IMR-90 (cell line): ENCODE data around the gene REC114. TPM values are rescaled to one million over a fixed set of nuclear protein-coding genes. Genes with fewer than 3 reads are reported as not detected.

Experiments used
- ATAC-seq: fragments of 200-7000 bp; cut with Tn5 transposase; 2 replicates; pipeline ENCODE4 v1.9.1; 2020; ENCODE audit warnings: low read depth, mild to moderate bottlenecking, moderate library complexity
- BruUV-seq: library from RNA; stranded (reverse); fragments of 400-500 nt; replicated peaks from 2 replicates; lab custom pipeline; 2021; lab: Mats Ljungman, UMichigan
- CTCF ChIA-PET: fragments of 300-600 bp; formaldehyde crosslinking; extraction: SDS; loops from one replicate; lab custom pipeline; 2021; ENCODE audit warnings: antibody characterized with exemption; lab: Yijun Ruan, JAX
- POLR2A ChIA-PET: fragments of 300-600 bp; sonication (Branson Sonifier 250); formaldehyde crosslinking; loops from one replicate; lab custom pipeline; 2022; ENCODE audit warnings: antibody characterized with exemption; ENCODE audit not compliant: unreplicated experiment; lab: Charles Lee
- DNase-seq: peaks from one replicate; pipeline ENCODE4 v3.0.0; 2013
- H2AFZ ChIP-seq: replicated peaks from 2 replicates; pipeline ENCODE3; 2013; ENCODE audit warnings: low read length, mild to moderate bottlenecking; ENCODE audit not compliant: poor library complexity
- H2AK5ac ChIP-seq: 2 replicates; pipeline ENCODE4 v1.6.1; 2013; ENCODE audit warnings: low read depth, low read length, inconsistent platforms
- H2AK9ac ChIP-seq: replicated peaks from 2 replicates; pipeline ENCODE3; 2013; ENCODE audit warnings: mild to moderate bottlenecking, low read depth, low read length, moderate library complexity; ENCODE audit not compliant: poor library complexity
- H2BK120ac ChIP-seq: 2 replicates; pipeline ENCODE4 v1.6.1; 2013; ENCODE audit warnings: low read depth, low read length, inconsistent platforms
- H2BK15ac ChIP-seq: 3 replicates; pipeline ENCODE4 v1.6.1; 2013; ENCODE audit warnings: low read depth, low read length, inconsistent platforms
- H2BK20ac ChIP-seq: 2 replicates; pipeline ENCODE4 v1.6.1; 2013; ENCODE audit warnings: low read depth, mild to moderate bottlenecking, inconsistent platforms, low read length, moderate library complexity
- H2BK5ac ChIP-seq: 2 replicates; pipeline ENCODE4 v1.6.1; 2013; ENCODE audit warnings: mild to moderate bottlenecking, low read depth, low read length, inconsistent platforms; ENCODE audit not compliant: poor library complexity, severe bottlenecking
- H3K14ac ChIP-seq: replicated peaks from 2 replicates; pipeline ENCODE4 v1.6.1; 2013; ENCODE audit warnings: low read depth, low read length, inconsistent platforms
- H3K18ac ChIP-seq: 2 replicates; pipeline ENCODE4 v1.6.1; 2013; ENCODE audit warnings: low read depth, low read length, control low read depth
- H3K23ac ChIP-seq: 2 replicates; pipeline ENCODE4 v1.6.1; 2013; ENCODE audit warnings: low read depth, low read length, inconsistent platforms
- H3K27ac ChIP-seq: 2 replicates; pipeline ENCODE4 v1.5.1; 2013; ENCODE audit warnings: mild to moderate bottlenecking, control low read depth, low read length; ENCODE audit not compliant: insufficient read depth
- H3K27me3 ChIP-seq: 2 replicates; pipeline ENCODE4 v1.6.1; 2013; ENCODE audit warnings: low read length; ENCODE audit not compliant: control insufficient read depth, insufficient read depth
- H3K36me3 ChIP-seq: 2 replicates; pipeline ENCODE4 v1.6.1; 2013; ENCODE audit warnings: low read length, mixed read lengths; ENCODE audit not compliant: control insufficient read depth, insufficient read depth
- H3K4ac ChIP-seq: 2 replicates; pipeline ENCODE4 v1.6.1; 2013; ENCODE audit warnings: low read depth, low read length, inconsistent platforms
- H3K4me1 ChIP-seq: 2 replicates; pipeline ENCODE4 v1.6.1; 2013; ENCODE audit warnings: low read length, mixed read lengths; ENCODE audit not compliant: control insufficient read depth, insufficient read depth
- H3K4me2 ChIP-seq: 2 replicates; pipeline ENCODE4 v1.6.1; 2013; ENCODE audit warnings: low read depth, mild to moderate bottlenecking, control low read depth, low read length, moderate library complexity
- H3K4me3 ChIP-seq: 2 replicates; pipeline ENCODE4 v1.5.1; 2013; ENCODE audit warnings: low read depth, mild to moderate bottlenecking, control low read depth, low read length, moderate library complexity; ENCODE audit not compliant: insufficient read depth
- H3K56ac ChIP-seq: 2 replicates; pipeline ENCODE4 v1.6.1; 2013; ENCODE audit warnings: low read length, inconsistent platforms; ENCODE audit not compliant: insufficient read depth; ENCODE audit errors: extremely low read depth
- H3K79me1 ChIP-seq, 2 experiments: 2 replicates each; pipeline ENCODE4 v1.6.1; 2013; ENCODE audit warnings: low read length in 2 of 2, inconsistent platforms in 1 of 2, low read depth in 1 of 2
- H3K9ac ChIP-seq: 2 replicates; pipeline ENCODE4 v1.6.1; 2013; ENCODE audit warnings: low read depth, low read length, control low read depth
- H3K9me1 ChIP-seq: 2 replicates; pipeline ENCODE4 v1.6.1; 2013; ENCODE audit warnings: low read length, inconsistent platforms; ENCODE audit not compliant: insufficient read depth
- H3K9me3 ChIP-seq: 2 replicates; pipeline ENCODE4 v1.6.1; 2013; ENCODE audit warnings: low read length; ENCODE audit not compliant: control insufficient read depth, insufficient read depth
- H4K20me1 ChIP-seq: 2 replicates; pipeline ENCODE4 v1.6.1; 2013; ENCODE audit warnings: low read length, inconsistent platforms; ENCODE audit not compliant: insufficient read depth
- H4K5ac ChIP-seq: 2 replicates; pipeline ENCODE4 v1.6.1; 2013; ENCODE audit warnings: mild to moderate bottlenecking, low read depth, low read length, control low read depth
- H4K8ac ChIP-seq, 2 experiments: 2 replicates each; pipeline ENCODE4 v1.6.1; 2013; ENCODE audit warnings: low read depth in 2 of 2, low read length in 2 of 2, control low read depth in 1 of 2, inconsistent platforms in 1 of 2
- H4K91ac ChIP-seq: 2 replicates; pipeline ENCODE4 v1.6.1; 2013; ENCODE audit warnings: low read depth, low read length, inconsistent platforms; ENCODE audit not compliant: insufficient read depth
- BHLHE40 ChIP-seq: fragments of 150-350 bp; IDR thresholded peaks from 2 replicates; pipeline ENCODE4 v1.6.1; 2016; ENCODE audit warnings: mild to moderate bottlenecking, low read depth, low read length
- CEBPB ChIP-seq: IDR thresholded peaks from 2 replicates; pipeline ENCODE4 v1.6.1; 2012; ENCODE audit warnings: low read depth, low read length, improper control_type of control experiment
- CHD1 ChIP-seq: IDR thresholded peaks from 2 replicates; pipeline ENCODE4 v1.6.1; 2012; ENCODE audit warnings: low read depth, low read length, improper control_type of control experiment
- FOS ChIP-seq: fragments of 150-350 bp; IDR thresholded peaks from 2 replicates; pipeline ENCODE4 v1.6.1; 2016; ENCODE audit warnings: low read depth, low read length
- MAFK ChIP-seq: IDR thresholded peaks from 2 replicates; pipeline ENCODE4 v1.6.1; 2012; ENCODE audit warnings: low read depth, low read length, improper control_type of control experiment
- MAZ ChIP-seq: IDR thresholded peaks from 2 replicates; pipeline ENCODE4 v1.6.1; 2012; ENCODE audit warnings: low read depth, mild to moderate bottlenecking, low read length, improper control_type of control experiment, moderate library complexity, borderline replicate concordance
- MXI1 ChIP-seq: IDR thresholded peaks from 2 replicates; pipeline ENCODE4 v1.6.1; 2012; ENCODE audit warnings: low read depth, mild to moderate bottlenecking, low read length, moderate library complexity, borderline replicate concordance
- POLR2A ChIP-seq: IDR thresholded peaks from 2 replicates; pipeline ENCODE4 v1.6.1; 2012; ENCODE audit warnings: mild to moderate bottlenecking, low read depth, low read length
- RCOR1 ChIP-seq: IDR thresholded peaks from 2 replicates; pipeline ENCODE4 v1.6.1; 2012; ENCODE audit warnings: mild to moderate bottlenecking, low read length, improper control_type of control experiment; ENCODE audit not compliant: insufficient replicate concordance
- RFX5 ChIP-seq: IDR thresholded peaks from 2 replicates; pipeline ENCODE4 v1.8.0; 2012; ENCODE audit warnings: low read depth, mild to moderate bottlenecking, low read length, moderate library complexity
- WGBS, 2 experiments: methylation state at CpG; one replicate each; pipeline versions ENCODE4 v1.1.5 to v1.1.7; 2013; ENCODE audit warnings: missing lambda C conversion rate in 2 of 2; ENCODE audit not compliant: insufficient read length in 1 of 2; ENCODE audit errors: extremely low coverage in 2 of 2; 5-methylcytosine and 5-hydroxymethylcytosine counted together
- dilution Hi-C: fragments of 300-500 bp; cut with HindIII; formaldehyde crosslinking; loops from one replicate; pipeline ENCODE4 v1.14.3; 2018; ENCODE audit warnings: low sequenced_read_pairs; ENCODE audit not compliant: unreplicated experiment
- in situ Hi-C: fragments of 300-500 bp; cut with MboI; formaldehyde crosslinking; loops from 3 replicates; pipeline ENCODE4 v1.14.3; 2019; ENCODE audit warnings: low sequenced_read_pairs, inconsistent platforms, mixed read lengths
- intact Hi-C: fragments of 100-400 bp; cut with micrococcal nuclease; formaldehyde crosslinking; loops from 2 replicates; pipeline ENCODE4 v1.10.0; 2022
- polyA plus RNA-seq, 3 experiments: library from polyadenylated mRNA; depleted of rRNA; stranded (reverse); fragments of >200 nt; gene quantifications; 2 replicates each; pipeline ENCODE4 v1.2.3, GENCODE V29; 2012; ENCODE audit warnings: low replicate concordance in 1 of 3
- total RNA-seq: library from RNA; depleted of rRNA; stranded (reverse); fragments of >200 nt; gene quantifications from 2 replicates; pipeline ENCODE4 v1.2.3, GENCODE V29; 2012
- TF ChIP-seq, protein P1 (sequence below): fragments of 150-350 bp; IDR thresholded peaks from 2 replicates; pipeline ENCODE4 v1.6.1; 2016; ENCODE audit warnings: low read depth, mild to moderate bottlenecking, low read length, moderate library complexity, borderline replicate concordance

Gene REC114
- total and polyA plus RNA-seq, 2 of the 4 experiments (the other 2 are of a cell fraction): not detected

DNA sequence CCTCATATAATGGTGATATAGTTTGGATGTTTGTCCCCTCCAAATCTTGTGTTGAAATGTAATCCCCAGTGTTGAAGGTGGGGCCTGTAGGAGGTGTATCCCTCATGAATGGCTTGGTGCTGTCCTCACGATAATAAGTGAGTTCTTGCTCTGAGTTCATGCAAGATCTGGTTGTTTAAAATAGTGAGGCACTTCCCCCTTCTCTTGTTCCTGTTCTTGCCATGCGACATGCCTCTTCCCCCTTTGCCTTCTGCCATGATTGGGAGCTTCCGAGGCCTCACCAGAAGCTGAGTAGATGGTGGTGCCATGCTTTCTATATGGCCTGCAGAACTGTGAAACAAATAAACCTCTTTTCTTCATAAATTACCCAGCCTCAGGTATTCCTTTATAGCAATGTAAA lies 39.2 kb downstream of the REC114 start:
- no peak overlapping the region for H3K18ac ChIP-seq
- no peaks in the 10 kb centered on the region for H3K36me3 ChIP-seq
- H2BK5ac ChIP-seq: no peak overlapping the region
- H2BK15ac ChIP-seq: no peak overlapping the region
- H4K20me1 ChIP-seq: no peaks in the 10 kb centered on the region
- H3K23ac ChIP-seq: no peak overlapping the region
- no peak overlapping the region for H3K4me3 ChIP-seq
- in situ Hi-C loops (loop anchor here (10.0 kb wide), 1 partner anchor 57 kb away; no protein-coding TSS in a partner anchor), dilution Hi-C loops (no loop called here), intact Hi-C loops (no loop called here)
- H3K27ac ChIP-seq: no peak overlapping the region
- no CpG with 5 or more reads among the region's 3 CpGs for WGBS, 2 experiments
- H2AFZ ChIP-seq: no peak overlapping the region
- H3K79me1 ChIP-seq: no peaks in the 10 kb centered on the region
- peaks cover 11% of the 10 kb centered on the region for H3K27me3 ChIP-seq
- no peak overlapping the region for H3K4ac ChIP-seq
- BruUV-seq: no TSS peak
- no peak overlapping the region for H3K4me2 ChIP-seq
- H2AK9ac ChIP-seq: no peak overlapping the region
- no peak overlapping the region for H2BK120ac ChIP-seq
- no peak overlapping the region for H2AK5ac ChIP-seq
- POLR2A ChIA-PET: no interaction called here
- no peak overlapping the region for H3K56ac ChIP-seq
- ATAC-seq (no peak), DNase-seq (no peak)
- no peaks in the 10 kb centered on the region for H3K9me3 ChIP-seq
- no peak overlapping the region for H3K14ac ChIP-seq
- CTCF ChIA-PET: no interaction called here
- TF ChIP-seq FOS: no peak
- no peak for TF ChIP-seq CHD1
- no peak for TF ChIP-seq POLR2A
- no peak for TF ChIP-seq CEBPB
- TF ChIP-seq MXI1: no peak
- no peak for TF ChIP-seq BHLHE40
- no peak for TF ChIP-seq MAZ
- TF ChIP-seq, protein P1, sequence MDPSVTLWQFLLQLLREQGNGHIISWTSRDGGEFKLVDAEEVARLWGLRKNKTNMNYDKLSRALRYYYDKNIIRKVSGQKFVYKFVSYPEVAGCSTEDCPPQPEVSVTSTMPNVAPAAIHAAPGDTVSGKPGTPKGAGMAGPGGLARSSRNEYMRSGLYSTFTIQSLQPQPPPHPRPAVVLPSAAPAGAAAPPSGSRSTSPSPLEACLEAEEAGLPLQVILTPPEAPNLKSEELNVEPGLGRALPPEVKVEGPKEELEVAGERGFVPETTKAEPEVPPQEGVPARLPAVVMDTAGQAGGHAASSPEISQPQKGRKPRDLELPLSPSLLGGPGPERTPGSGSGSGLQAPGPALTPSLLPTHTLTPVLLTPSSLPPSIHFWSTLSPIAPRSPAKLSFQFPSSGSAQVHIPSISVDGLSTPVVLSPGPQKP: no peak
- no peak for TF ChIP-seq RFX5
- TF ChIP-seq MAFK: no peak
- no peak for TF ChIP-seq RCOR1
- H4K5ac ChIP-seq: no peak overlapping the region
- no peak overlapping the region for H3K9ac ChIP-seq
- H3K4me1 ChIP-seq: peaks cover 8% of the 10 kb centered on the region; the same call in 1 of the 2 replicates
- H3K9me1 ChIP-seq: no peaks in the 10 kb centered on the region
- H4K8ac ChIP-seq: no peak overlapping the region
- no peak overlapping the region for H2BK20ac ChIP-seq
- H4K91ac ChIP-seq: no peak overlapping the region
